Inflammatory macrophage (primary cell): ENCODE results near the gene SLC1A4.
A peak's percentile ranks its signal among the peaks of the same experiment; 100 is the strongest.
"Not testable (repeated sequence)": the region's sequence is repeated elsewhere in the genome, so short reads cannot be mapped to it uniquely, and the experiment has no call there.

Experiments used
- DNase-seq, 2 donors: peaks; one replicate each; pipeline ENCODE4 v3.0.0-alpha.2; 2020 to 2022

SLC1A4 gene

GRCh38 chr2:65027616-65028244, 38.5 kb downstream of the SLC1A4 start:
- peak; percentile 43 to 62 for DNase-seq

GRCh38 chr2:65030476-65031332, 41.5 kb downstream of the SLC1A4 start:
- no peak for DNase-seq

GRCh38 chr2:65031341-65032018, 42.3 kb downstream of the SLC1A4 start:
- DNase-seq = no peak

- DNase-seq = no peak
Observed at GRCh38 chr2:65032019-65032975, 43.1 kb downstream of the SLC1A4 start.

GRCh38 chr2:65033178-65033577, 44.0 kb downstream of the SLC1A4 start:
- no peak for DNase-seq

- not testable (repeated sequence) for DNase-seq
Observed at GRCh38 chr2:65033667-65034066, 44.5 kb downstream of the SLC1A4 start.

- no peak for DNase-seq
Observed at GRCh38 chr2:65035351-65035943, 46.2 kb downstream of the SLC1A4 start.

GRCh38 chr2:65037178-65037577, 48.0 kb downstream of the SLC1A4 start:
- no peak for DNase-seq

GRCh38 chr2:65039640-65040039, 50.4 kb downstream of the SLC1A4 start:
- DNase-seq = no peak

GRCh38 chr2:65040400-65041261, 51.4 kb downstream of the SLC1A4 start:
- DNase-seq = peak; percentile 90 to 91

- DNase-seq = no peak
Observed at GRCh38 chr2:65043001-65043400, 53.8 kb downstream of the SLC1A4 start.

- DNase-seq = no peak
Observed at GRCh38 chr2:65044097-65044735, 55.0 kb downstream of the SLC1A4 start.

- DNase-seq = no peak
Observed at GRCh38 chr2:65045651-65046050, 56.5 kb downstream of the SLC1A4 start.

- no peak for DNase-seq
Observed at GRCh38 chr2:65046633-65047407, 57.6 kb downstream of the SLC1A4 start.

GRCh38 chr2:65049010-65049639, 59.9 kb downstream of the SLC1A4 start:
- DNase-seq = no peak

- DNase-seq = no peak
Observed at GRCh38 chr2:65050931-65051330, 61.7 kb downstream of the SLC1A4 start.

- DNase-seq = peak; percentile 83 to 86
Observed at GRCh38 chr2:65053199-65053598, 64.0 kb downstream of the SLC1A4 start.

- no peak for DNase-seq
Observed at GRCh38 chr2:65054749-65055421, 65.7 kb downstream of the SLC1A4 start.
